Aorta (tissue), 5 donors: ENCODE data around the gene OAS2. TPM values are rescaled to one million over a fixed set of nuclear protein-coding genes. Genes with fewer than 3 reads are reported as not detected.

Experiments used
- ATAC-seq: fragments of 200-7000 bp; cut with Tn5 transposase; one replicate; pipeline ENCODE4 v1.9.1; 2022; ENCODE audit warnings: moderate library complexity; ENCODE audit not compliant: low FRiP score
- DNase-seq, 2 donors: peaks; one replicate each; pipeline ENCODE4 v3.0.0-alpha.2; 2020
- H3K27ac ChIP-seq, 2 donors: one replicate each; pipeline ENCODE4 v1.5.1; 2013; ENCODE audit warnings: low read length in 2 of 2, mild to moderate bottlenecking in 2 of 2, moderate library complexity in 2 of 2, control low read depth in 1 of 2, inconsistent platforms in 1 of 2, low read depth in 1 of 2
- H3K27me3 ChIP-seq, 2 donors: one replicate each; pipeline ENCODE4 v1.6.1; 2013; ENCODE audit warnings: control low read depth in 1 of 2, low read length in 1 of 2, mild to moderate bottlenecking in 1 of 2, moderate library complexity in 1 of 2; ENCODE audit not compliant: insufficient read depth in 2 of 2, control insufficient read depth in 1 of 2
- H3K36me3 ChIP-seq, 2 donors: one replicate each; pipeline ENCODE4 v1.6.1; 2013; ENCODE audit warnings: control low read depth in 1 of 2, low read length in 1 of 2, mild to moderate bottlenecking in 1 of 2; ENCODE audit not compliant: insufficient read depth in 2 of 2, control insufficient read depth in 1 of 2
- H3K4me1 ChIP-seq, 2 donors: one replicate each; pipeline ENCODE4 v1.6.1; 2013; ENCODE audit warnings: low read length in 2 of 2, control low read depth in 1 of 2, mild to moderate bottlenecking in 1 of 2, moderate library complexity in 1 of 2; ENCODE audit not compliant: insufficient read depth in 2 of 2, control insufficient read depth in 1 of 2
- H3K4me3 ChIP-seq, 2 donors: one replicate each; pipeline ENCODE4 v1.5.1; 2013; ENCODE audit warnings: low read length in 2 of 2, control low read depth in 1 of 2, mild to moderate bottlenecking in 1 of 2
- H3K9me3 ChIP-seq: one replicate; pipeline ENCODE4 v1.6.1; 2013; ENCODE audit warnings: mild to moderate bottlenecking, low read length; ENCODE audit not compliant: control insufficient read depth
- whole genome bisulfite sequencing, 2 donors: extraction: QIAGEN DNeasy Blood & Tissue Kit; methylation state at CpG; one replicate each; pipeline ENCODE4 v1.1.7; 2013; 5-methylcytosine and 5-hydroxymethylcytosine counted together
- intact Hi-C, 2 donors: fragments of 100-400 bp; cut with DNase I; formaldehyde crosslinking; loops; one replicate each; pipeline versions ENCODE4 v1.14.2 to v1.15.0; 2022
- polyA plus RNA-seq, 2 donors: library from polyadenylated mRNA; stranded (reverse); fragments of 200-250 nt; gene quantifications; one replicate each; pipeline ENCODE4 v1.2.3, GENCODE V29; 2013
- total RNA-seq, 2 donors: library from RNA; stranded (reverse); fragmentation: NEBNext Ultra II Directional; extraction: Animal tissue kit (Norgen Biotek cat#: 25700); gene quantifications; one replicate each; pipeline ENCODE4 v1.2.1, GENCODE V29; 2021
- donor health status: healthy with polysubstance abuse.
- donor health status: Bipolar disorder and iron deficiency.
- donor health status: DM: no; HTN: no; CAD: no.
- donor health status: DM: no; HTN: no; CAD: no.
- donor health status: DM: yes; HTN: yes; CAD: no.

Gene OAS2
- total and polyA plus RNA-seq, 4 donors = 4.8 to 18.6 (median 10.4) TPM

DNA sequence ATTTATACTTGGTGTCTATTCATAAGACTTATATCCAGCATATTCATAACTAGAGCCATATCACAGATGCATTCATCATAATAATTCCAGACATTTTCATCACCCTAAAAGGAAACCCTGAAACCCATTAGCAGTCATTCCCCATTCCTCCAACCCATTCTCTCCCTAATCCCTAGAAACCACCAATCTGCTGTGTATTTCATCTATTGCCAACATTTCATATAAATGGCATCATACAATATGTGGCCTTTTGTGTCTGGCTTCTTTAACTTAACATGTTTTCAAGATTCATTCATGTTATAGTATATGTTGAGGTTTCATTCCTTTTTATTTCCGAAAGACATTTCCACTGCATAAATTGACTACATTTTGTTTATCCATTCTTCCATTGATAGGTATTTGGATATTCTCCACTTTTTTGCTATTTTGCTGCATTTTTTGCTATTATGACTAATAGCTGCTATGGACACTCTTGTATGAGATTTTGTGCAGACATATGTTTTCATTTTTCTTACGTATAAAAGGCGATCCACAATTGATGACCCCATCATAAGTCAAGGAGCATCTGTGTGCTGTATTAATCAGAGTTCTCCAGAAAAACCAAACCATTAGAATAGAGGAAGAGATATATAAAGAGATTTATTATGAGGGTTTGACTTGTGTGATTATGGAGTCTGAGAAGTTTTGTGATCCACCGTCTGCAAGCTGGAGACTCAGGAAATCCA is 5.1 kb upstream of the OAS2 start:
- ATAC-seq = no peak
- intact Hi-C loops = no loop called here
- peaks cover 0 to 3% of the 10 kb centered on the region in 2 donors for H3K4me1 ChIP-seq
- no peak overlapping the region for H3K4me3 ChIP-seq
- no peaks in the 10 kb centered on the region for H3K9me3 ChIP-seq
- no peaks in the 10 kb centered on the region for H3K36me3 ChIP-seq
- DNase-seq = no peak
- H3K27ac ChIP-seq = no peak overlapping the region
- 62 to 63% methylated on average over 4 of the region's 4 CpGs for WGBS, 2 donors
- no peaks in the 10 kb centered on the region for H3K27me3 ChIP-seq

DNA sequence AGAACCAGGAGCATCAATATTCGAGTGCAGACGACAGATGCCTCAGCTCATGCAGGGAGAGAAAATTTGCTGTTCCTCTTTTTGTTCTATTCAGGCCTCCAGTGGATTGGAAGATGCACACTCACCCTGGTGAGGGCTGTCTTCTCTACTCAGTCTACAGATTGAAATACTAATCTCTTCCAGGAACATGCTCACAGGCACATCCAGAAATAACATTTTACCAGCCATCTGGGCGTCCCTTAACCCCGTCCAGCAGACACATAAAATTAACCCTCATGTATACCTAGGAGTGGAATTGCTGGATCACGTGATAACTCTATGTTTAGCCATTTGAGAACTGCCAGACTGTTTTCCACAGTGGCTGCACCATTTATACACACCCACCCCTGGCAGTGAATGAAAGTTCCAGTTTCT is 4.5 kb upstream of the OAS2 start:
- peaks cover 0 to 3% of the 10 kb centered on the region in 2 donors for H3K4me1 ChIP-seq
- H3K27me3 ChIP-seq = no peaks in the 10 kb centered on the region
- no peaks in the 10 kb centered on the region for H3K36me3 ChIP-seq
- no peak overlapping the region for H3K4me3 ChIP-seq
- ATAC-seq = no peak
- 3 to 4% methylated on average over 5 of the region's 5 CpGs for WGBS, 2 donors
- no peak for DNase-seq
- intact Hi-C loops = no loop called here
- H3K27ac ChIP-seq = no peak overlapping the region
- H3K9me3 ChIP-seq = no peaks in the 10 kb centered on the region

DNA sequence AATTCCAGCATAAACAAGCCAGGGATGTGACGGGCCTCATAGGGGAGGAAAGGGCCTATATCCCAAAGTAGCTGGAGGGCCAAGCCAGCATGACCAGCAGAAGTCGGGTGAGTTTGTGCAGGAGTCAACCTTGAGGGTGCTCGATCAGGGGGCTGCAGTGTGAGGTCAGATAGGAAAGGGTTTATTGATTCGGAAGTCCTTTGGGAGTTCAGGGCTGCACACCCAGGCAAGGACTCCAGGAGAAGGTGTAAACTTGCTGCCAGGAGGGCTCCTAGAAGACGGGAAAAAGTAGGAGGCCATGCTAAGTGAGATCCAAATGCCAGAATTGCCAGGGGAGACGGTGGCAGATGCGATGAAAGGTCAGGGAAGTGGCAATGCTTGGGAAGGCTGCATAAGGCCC is 3.4 kb upstream of the OAS2 start:
- no peaks in the 10 kb centered on the region for H3K36me3 ChIP-seq
- WGBS, 2 donors = 82 to 84% methylated on average over 7 of the region's 7 CpGs
- DNase-seq = peak in 1 of 2 donors; percentile 55
- intact Hi-C loops = no loop called here
- H3K4me3 ChIP-seq = no peak overlapping the region
- ATAC-seq = no peak
- H3K4me1 ChIP-seq = peaks cover 0 to 3% of the 10 kb centered on the region in 2 donors
- no peaks in the 10 kb centered on the region for H3K27me3 ChIP-seq
- H3K27ac ChIP-seq = no peak overlapping the region
- H3K9me3 ChIP-seq = no peaks in the 10 kb centered on the region

DNA sequence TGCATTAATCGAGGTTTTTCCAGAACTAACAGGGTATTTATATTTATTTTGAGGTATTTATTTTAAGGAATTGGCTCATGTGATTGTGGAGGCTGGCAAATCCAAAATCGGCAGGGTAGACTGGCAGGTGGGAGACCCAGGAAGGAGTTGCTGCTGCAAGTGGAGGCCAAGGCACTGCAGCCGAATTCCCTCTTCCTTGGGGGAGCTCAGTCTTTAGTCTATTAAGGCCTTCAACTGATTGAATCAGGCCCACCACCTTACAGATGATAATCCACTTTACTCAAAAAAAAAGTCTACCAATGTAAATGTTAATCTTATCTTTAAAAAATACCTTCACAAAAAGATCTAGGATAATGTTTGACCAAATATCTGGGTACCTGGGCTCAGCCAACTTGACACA is 1.2 kb upstream of the OAS2 start:
- no peak for DNase-seq
- H3K4me3 ChIP-seq = no peak overlapping the region
- no peak for ATAC-seq
- H3K4me1 ChIP-seq = peaks cover 0 to 3% of the 10 kb centered on the region in 2 donors
- 40 to 41% methylated on average over 3 of the region's 3 CpGs for WGBS, 2 donors
- no peaks in the 10 kb centered on the region for H3K36me3 ChIP-seq
- H3K9me3 ChIP-seq = no peaks in the 10 kb centered on the region
- intact Hi-C loops = no loop called here
- H3K27ac ChIP-seq = no peak overlapping the region
- H3K27me3 ChIP-seq = no peaks in the 10 kb centered on the region

DNA sequence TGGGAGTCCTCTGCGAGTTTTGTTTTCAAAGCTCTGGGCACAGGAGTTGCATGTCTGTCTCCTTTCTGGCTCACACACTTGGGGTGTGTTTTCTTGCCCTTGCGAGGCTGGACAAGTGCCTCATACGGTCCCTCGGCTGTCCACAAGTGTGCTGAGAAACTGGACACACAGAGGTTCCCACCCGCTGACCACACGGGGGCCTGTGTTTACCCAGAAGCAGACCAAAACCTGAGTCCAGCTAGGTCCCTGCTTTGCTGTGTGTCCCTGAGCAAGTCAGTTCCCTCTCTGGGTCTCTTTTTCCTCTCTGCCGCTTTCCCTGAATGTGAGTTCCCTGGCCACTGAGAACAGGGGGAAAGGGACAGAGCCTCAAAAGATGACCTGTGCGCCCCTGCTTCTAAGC is 678 bp upstream of the OAS2 start:
- ATAC-seq = no peak
- no peaks in the 10 kb centered on the region for H3K9me3 ChIP-seq
- no peaks in the 10 kb centered on the region for H3K27me3 ChIP-seq
- DNase-seq = peak in 1 of 2 donors; percentile 61
- no peaks in the 10 kb centered on the region for H3K36me3 ChIP-seq
- no peak overlapping the region for H3K27ac ChIP-seq
- 27 to 29% methylated on average over 8 of the region's 8 CpGs for WGBS, 2 donors
- H3K4me1 ChIP-seq = peaks cover 0 to 3% of the 10 kb centered on the region in 2 donors
- no peak overlapping the region for H3K4me3 ChIP-seq
- intact Hi-C loops = no loop called here

DNA sequence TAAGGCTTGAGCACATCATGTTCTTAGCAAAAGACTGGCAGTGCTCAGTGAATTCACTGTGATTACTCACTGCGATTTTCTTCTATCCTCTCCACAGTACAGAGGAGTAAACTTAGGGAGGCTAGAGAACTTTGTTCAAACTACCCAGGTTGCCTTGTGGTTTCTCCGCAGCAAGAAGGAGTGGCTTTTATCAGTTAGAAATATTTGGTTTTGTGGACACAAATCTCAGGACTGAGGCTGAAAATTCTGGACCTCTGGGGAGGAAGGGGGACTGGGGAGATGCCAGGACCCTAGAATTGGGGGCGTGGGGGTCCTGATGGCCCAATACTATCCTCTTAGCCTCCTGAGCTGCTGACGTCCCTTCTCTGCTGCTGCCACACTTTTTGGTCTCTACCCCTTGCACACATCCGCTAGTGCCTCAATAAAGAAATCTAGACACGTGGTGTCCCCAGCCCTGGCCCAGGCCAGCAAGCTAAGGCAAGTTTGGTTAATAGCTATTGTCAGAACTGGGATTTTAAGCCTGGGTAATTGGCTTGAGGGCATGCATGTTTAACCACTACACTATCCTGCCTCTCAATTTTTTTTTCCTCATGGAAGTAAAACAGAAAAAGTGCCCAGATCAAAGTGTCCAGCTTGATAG is 842 bp downstream of the OAS2 start:
- DNase-seq = peak; percentile 55 to 62
- H3K9me3 ChIP-seq = no peaks in the 10 kb centered on the region
- H3K27ac ChIP-seq = no peak overlapping the region
- ATAC-seq = no peak
- no peaks in the 10 kb centered on the region for H3K36me3 ChIP-seq
- 80 to 82% methylated on average over 6 of the region's 6 CpGs for WGBS, 2 donors
- H3K4me3 ChIP-seq = peak overlapping the region in 1 of 2 donors; percentile 52
- peaks cover 0 to 3% of the 10 kb centered on the region in 2 donors for H3K4me1 ChIP-seq
- no peaks in the 10 kb centered on the region for H3K27me3 ChIP-seq
- intact Hi-C loops = no loop called here

DNA sequence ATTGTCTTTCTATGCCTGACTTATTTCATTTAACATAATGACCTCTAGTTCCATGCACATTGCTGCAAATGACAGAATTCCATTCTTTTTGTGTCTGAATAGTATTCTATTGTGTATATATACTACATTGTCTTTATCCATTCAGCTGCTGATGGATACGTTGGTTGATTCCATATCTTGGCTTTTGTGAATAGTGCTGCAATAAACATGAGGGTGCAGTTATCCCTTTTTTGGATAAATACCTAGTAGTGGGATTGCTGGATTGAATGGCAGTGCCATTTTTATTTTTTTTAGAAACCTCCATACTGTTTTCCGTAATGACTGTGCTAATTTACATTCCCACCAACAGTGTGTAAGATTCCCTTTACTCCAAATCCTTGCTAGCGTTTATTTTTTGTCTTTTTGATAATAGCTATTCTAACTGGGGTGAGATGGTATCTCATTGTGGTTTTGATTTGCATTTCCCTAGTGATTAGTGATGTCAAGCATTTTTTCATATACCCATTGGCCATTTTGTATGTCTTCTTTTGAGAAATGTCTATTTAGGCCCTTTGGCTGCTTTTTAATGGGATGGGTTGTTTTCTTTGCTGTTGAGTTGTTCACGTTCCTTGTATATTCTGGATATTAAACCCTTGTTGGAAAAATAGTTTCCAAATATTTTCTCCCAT is 2.3 kb downstream of the OAS2 start:
- WGBS, 2 donors = 71 to 73% methylated on average over 4 of the region's 4 CpGs
- ATAC-seq (no peak), DNase-seq (no peak)
- Histone ChIP-seq H3K27me3 (no peaks in the 10 kb centered on the region), H3K4me3 (no peak overlapping the region), H3K4me1 (peaks cover 0 to 3% of the 10 kb centered on the region in 2 donors), H3K27ac (no peak overlapping the region), H3K36me3 (no peaks in the 10 kb centered on the region), H3K9me3 (no peaks in the 10 kb centered on the region)
- intact Hi-C loops = no loop called here

DNA sequence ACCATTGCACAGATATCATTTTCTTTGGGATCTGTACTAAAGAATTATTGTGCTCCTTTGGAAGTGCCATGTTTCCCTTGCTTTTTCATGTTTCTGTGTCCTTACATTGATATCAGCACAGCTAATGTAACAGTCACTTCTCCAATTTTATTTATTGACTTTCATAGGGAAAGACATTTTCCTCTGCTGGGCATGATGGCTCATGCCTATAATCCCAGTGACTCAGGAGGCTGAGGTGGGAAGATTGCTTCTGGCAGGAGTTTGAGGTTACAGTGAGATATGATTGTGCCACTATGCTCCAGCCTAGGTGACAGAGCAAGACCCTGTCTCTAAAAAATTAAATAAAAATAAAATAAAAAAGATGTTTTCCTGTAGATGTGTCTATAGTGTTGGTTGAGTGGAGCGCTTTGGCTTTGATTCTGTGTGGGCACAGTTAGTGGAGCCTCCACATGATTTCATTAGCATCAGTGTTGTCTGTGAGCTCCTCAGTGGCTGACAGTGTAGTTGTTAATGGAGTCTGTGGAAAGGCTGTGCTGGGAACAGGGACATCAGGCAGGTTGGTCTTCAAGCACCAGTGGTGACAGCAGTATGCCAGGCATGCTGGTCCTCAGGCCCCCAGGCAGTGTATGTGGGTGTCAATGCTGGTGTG is 7.4 kb downstream of the OAS2 start:
- no peak overlapping the region for H3K4me3 ChIP-seq
- H3K27me3 ChIP-seq = no peaks in the 10 kb centered on the region
- ATAC-seq (no peak), DNase-seq (no peak)
- no peaks in the 10 kb centered on the region for H3K36me3 ChIP-seq
- WGBS, 2 donors = 96% methylated on average over 1 of the region's 1 CpG
- no peaks in the 10 kb centered on the region for H3K4me1 ChIP-seq
- H3K9me3 ChIP-seq = no peaks in the 10 kb centered on the region
- H3K27ac ChIP-seq = no peak overlapping the region
- intact Hi-C loops = no loop called here
